Occipital lobe (tissue), 2 donors: ENCODE data around the gene SOX21. TPM values are rescaled to one million over a fixed set of nuclear protein-coding genes. Genes with fewer than 3 reads are reported as not detected.

Experiments
- DNase-seq: peaks from one replicate; lab custom pipeline; 2025; lab: John Stamatoyannopoulos, UW
- total RNA-seq: library from RNA; depleted of rRNA; stranded (reverse); fragments of >200 nt; gene quantifications from one replicate; pipeline ENCODE4 v1.2.3, GENCODE V29; 2014

The SOX21 gene
- total RNA-seq, 1 donor from 2014 or later: 4.2 TPM

DNA sequence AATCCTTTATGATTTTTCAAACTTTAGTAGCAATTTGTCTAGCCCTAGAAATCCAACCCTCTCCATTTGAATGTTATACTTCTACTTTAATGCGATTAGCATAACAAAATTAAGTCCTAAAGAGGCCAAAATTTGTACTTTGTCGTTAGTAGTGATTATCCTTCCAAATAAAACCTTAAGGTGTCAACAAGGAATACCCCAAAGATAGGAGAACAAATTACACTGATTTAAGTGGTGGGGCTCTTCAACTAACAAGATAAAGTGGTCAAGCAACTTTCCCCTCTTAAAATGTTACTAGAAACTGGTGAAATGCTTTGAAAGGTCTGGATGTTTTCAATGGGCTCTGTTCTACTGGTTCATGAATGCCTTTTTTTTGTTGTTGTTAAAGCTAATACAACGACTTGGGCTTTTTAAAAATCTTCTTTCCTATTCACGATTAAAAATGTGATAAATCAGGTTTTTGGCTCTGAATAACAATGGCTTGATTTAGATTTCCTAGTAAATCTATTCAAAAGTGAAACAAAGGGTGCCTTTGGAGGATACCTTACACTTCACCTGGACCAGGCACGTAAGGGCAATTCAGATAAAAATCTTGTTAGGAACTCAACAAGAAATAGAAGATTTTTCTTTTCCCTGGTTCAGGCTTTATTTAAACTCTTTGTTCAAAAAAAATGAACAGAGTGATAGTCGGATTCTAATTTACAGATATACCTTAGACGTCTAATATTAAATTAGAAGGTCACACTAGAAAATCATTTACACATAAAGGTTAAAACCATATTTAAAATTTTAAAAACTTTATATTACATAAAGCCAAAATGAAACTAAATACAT, 3.1 kb downstream of the SOX21 start:
- DNase-seq: no peak

DNA sequence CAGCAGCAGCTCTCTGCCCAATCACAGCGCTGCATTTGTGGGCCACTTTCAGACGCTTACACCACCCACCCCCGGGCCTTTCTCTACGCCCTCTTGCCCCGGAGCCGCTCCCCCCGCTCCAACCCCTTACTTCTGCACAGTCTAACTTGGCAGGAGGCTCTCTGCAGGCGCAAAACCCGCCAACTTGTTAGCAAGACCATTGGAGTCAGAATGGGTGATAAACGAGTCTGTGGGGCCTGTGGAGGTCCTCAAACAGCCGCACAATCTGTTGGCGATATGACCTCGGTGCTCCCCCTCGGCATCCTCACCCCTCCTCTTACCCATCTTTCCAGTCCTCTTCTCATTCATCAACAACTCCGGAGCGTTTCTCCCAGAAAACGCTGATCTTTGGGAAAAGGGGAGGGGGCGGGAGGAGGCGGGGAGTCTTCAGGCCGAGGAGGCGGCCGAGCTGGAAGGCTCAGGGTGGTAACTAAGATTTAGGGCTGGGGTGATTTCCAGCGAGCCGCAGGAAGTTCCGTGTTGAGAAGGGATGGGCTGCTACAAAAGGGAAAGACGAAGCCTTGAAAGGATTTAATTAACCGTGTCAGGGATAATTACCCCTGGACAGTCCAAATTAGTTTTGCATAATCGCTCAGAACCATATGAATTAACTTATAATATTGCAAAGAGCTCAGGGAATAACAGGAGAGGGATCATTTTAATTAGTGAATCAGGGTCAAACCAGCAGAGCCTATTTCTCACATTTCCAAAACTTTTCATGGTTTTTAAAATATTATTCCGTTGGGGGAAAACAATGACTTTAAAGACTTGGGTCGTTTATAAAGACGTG, 4.1 kb downstream of the SOX21 start:
- peak; percentile 13 for DNase-seq

DNA sequence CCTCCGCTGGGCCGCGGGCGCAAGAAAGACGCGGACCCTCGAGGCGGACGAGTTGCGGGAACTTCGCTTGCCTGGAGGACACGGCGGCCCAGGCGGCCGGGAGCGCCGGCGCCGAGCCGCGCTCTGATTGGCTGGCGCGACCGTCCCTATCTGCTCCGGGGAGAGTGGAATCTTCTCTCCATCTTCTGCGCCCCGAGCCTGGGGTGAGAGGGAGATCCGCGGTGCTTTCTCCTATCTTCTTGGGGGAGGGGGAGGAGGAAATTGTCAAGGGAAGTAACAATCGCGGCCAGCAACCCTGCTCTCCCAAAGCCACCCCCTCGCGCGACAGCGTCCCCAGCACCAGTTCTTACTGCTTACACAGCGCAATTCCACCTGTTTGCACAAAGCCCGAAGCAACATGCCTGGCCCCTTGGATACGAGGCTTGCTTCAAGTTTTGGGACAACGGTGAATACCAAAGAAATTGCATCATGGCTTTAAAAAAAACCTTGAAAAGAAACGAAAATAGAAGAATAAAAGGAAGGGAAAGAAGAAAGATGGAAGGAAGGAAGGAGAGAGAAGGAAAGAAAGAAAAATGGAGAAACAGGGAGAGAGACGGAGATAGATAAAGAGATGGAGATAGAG, 4.8 kb downstream of the SOX21 start:
- no peak for DNase-seq

DNA sequence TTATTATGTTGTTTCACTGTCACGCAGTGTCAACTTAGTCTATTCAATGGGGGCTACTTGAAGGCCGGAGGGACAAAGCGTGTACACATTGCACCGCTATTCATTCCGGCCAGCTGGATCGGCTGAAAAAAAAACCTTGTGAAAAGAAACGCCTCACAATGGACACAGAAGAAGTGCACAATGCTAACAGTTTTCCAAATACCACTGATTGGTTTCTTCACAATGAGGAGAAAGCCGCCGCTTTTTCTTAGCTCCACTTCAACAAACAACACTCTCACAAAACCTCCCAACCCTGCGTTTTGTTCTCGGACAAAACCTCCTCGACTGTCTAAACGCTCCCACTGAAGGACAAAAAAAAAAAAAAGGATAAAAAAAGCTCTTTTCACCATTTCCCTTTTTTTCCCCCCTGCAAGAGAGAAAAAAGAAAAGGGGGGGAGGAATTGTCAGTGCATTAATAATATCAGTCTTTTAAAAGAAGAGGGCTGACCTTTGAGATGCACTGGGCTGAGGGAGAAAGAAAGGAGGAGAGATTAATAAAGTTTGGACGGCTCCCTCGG, 5.4 kb downstream of the SOX21 start:
- DNase-seq: peak; percentile 23

DNA sequence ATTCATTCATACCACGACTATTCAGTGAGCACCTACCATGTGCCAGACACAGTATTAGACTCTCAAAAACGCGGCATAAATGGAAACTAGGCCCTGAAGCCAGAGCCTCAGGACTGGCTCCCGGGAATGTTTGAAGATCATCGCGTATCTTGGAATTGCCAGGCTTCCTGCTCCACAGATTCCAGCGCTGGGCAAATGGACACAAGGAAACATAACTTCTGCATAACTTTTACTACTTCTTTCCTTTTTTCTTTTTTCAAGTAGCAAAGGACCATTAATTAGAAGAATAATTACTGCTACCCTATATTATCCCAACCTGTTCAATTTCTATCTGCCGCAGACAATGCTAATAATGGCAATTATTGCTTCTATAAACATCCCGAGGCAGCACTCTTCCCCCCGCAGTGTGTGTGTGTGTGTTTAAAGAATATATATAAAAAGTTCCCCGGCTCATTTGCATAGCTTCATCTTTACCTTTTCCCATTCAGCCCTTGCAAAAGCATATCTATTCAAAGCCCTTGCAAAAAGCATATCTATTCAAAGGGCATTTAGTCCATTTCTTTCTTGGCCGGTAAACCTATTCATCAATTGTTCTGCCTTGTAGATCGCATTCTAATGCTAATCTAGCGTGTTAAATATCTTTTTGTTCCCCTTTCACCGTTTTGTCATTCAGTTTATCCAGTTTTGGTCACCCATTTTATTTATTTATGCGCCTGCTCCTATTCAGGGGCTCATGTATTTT, 6.1 kb downstream of the SOX21 start:
- DNase-seq: no peak

DNA sequence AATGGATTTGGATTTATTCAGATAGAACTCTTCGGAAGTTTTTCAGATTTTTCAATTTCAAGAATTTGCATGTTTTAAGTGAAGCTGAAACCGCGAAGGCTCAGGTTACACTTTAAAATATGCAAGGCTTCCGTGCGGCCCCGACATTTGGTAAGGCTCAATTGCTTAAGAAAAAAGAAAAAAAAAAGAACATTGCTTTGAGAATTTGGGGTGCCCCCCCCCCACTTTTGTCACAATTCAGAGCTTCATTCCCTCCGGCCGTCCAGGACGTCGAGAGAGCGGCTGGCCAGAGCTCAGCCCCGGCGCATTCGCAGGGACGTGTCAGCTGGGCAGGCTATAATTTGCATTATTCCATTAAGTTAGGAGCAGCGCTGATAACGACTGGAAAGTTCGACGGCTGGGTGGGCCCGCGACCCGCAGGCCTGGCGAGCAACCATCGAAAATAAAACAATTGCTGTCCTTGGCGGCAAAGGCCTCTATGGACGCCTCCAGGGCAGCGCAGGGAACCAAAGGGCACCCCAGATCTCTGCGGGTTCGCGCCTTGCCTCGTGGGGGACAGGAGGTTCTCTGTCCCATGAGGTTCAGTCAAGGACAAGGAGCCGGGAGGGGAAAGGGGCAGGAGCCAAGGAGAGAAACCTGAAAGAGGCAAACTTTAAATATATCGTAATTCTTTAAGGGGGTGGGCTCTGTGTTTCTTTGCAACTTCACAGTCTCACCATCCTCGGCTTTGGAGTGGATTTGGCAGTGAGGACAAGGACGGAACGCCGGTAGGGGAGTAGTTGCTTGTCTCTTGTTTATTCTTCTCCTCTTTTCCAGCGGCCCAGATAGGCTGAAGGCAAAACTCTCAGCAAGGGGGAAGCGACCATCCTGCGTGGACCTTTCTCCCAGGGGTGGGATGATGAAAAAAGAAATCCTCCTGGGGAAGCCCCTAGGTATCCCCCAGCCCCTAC, 7.0 kb downstream of the SOX21 start:
- no peak for DNase-seq

DNA sequence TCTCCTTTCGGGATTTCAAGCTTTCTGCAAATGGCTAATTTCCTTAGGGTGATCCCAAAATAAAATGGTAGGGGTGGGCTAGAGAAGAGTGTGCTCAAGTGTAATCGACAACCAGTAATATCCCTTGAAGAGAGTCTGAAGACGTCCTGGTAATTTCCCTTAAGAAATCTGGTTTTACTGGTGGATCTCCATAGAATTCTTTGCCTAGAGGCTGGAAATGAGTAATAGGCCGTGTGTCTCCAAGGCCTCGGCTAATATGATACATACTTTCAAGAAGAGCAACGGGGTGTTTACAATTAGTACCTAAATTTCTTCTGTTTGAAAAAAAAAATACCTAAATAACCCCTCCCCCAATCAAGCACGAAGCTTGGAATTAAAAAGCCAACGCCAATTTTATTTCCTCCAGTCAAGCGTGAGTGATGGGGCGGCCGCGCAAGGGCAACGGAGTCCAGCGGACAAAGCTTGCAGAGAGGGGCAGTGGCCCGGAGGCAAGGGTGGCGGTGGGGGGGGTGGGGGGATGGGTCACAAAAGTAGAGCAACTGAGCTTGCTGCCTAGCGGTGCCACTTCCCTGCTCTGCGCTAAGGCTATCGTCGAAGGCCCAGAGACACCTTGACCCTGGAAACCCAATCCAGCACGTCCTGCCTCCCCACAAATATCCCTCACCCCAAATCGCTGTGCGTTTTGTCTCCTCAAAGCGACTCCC, 7.8 kb downstream of the SOX21 start:
- DNase-seq: no peak

DNA sequence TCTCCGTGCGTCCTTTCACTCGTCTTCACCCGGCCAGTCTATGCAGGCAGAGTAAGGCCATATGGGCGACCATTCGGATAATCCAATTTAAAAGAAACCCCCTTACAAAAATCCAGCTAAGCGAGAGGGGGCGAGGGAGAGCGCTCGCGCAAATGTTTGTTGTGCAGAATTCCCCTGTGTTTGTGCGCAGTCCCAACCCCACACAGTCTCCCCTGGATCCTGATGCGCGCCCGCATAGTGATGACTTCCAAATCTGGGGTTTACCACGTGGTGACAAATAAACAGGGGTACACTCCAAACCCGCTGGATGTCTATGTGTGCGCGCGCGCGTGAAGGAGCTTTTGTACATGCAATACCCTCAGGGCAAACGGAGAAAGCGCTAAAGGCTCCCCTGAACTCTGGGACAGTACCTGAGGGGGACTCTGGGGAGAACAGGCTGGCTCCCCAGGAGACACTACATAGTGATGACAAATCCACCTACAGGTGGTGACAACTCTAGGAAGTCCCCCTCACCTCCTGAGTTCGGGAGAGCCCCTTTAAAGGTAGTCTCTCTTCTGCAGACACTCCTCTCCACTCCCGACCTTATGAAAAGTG, 8.5 kb downstream of the SOX21 start:
- no peak for DNase-seq

DNA sequence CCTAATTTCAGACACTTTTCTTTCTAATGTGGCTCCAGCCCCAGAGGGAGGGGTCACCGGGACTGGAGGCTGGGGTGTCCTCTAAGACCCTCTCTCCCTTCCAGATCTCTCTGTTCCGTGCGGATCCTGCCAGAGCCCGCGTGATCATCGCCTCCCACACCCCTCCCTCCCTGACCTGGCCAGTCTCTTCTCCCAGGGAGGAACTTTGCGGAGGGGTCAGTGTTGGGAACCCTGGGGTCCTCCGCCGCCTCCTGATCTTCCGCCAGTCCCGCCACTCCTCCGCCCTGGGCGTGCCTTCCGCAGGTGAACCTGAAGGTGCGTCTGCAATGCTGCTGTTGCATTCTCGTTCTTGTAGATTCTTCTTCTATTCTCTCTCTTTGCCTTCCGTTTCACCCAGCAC, 9.1 kb downstream of the SOX21 start:
- DNase-seq: no peak

DNA sequence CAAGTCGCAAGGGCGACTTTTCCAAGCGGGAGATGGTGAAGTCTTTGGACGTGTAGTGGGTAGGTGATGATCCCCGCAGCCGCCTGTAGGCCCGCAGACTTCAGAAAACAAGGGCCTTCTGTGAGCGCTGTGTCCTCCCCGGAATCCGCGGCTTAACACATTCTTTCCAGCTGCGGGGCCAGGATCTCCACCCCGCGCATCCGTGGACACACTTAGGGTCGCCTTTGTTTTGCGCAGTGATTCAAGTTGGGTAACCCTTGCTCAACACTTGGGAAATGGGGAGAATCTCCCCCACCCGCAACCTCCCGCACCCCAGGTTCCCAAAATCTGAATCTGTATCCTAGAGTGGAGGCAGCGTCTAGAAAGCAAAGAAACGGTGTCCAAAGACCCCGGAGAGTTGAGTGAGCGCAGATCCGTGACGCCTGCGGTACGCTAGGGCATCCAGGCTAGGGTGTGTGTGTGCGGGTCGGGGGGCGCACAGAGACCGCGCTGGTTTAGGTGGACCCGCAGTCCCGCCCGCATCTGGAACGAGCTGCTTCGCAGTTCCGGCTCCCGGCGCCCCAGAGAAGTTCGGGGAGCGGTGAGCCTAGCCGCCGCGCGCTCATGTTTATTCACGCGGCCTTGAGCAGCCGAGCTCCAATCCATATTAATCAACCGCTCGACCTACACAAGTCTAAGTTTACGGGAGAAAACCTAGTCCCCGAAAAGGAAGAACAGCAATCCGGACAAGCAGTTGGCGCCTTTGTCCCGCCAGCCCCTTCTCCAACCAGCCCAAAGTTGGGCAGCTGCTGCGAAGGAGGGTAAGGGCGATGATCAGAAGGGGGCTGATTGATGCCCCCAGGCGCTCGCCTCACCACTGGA, 9.9 kb downstream of the SOX21 start:
- no peak for DNase-seq

DNA sequence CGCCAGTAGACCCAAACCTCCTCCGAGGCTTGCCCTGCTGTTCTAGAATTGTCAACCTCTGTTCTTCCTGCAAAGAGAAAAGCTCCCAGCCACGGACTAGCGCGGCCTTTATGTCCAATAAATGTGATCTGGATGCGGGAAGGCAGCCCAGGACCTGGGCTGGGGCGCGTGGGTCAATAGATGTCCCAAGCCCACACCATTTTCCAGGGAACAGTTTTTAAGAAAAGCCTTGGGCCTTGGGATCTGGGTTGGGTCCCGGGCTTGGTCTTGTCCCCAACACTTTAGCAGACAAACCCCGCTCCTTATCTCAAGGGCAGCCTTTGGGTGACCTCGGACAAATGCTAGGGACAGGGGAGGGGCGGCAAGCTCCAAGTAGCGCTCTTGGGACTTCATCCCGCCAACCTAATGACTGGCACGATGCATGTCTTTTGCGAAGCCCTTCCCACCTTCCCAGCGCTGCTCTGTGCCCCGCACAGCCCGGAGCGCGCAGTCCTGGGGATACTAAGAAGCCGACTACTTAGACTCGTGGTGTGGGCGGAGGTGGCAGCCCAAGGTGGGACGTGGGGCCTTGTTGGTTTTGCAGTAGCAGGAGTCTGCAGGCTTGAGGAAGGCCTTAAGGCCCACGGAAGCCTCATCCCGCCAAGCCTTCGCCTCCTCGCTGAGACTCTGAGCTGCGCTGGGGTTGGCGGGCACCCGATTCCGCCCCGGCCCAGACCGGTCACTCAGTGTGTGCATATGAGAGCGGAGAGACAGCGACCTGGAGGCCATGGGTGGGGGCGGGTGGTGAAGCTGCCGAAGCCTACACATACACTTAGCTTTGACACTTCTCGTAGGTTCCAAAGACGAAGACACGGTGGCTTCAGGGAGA, 10.8 kb downstream of the SOX21 start:
- DNase-seq: no peak

DNA sequence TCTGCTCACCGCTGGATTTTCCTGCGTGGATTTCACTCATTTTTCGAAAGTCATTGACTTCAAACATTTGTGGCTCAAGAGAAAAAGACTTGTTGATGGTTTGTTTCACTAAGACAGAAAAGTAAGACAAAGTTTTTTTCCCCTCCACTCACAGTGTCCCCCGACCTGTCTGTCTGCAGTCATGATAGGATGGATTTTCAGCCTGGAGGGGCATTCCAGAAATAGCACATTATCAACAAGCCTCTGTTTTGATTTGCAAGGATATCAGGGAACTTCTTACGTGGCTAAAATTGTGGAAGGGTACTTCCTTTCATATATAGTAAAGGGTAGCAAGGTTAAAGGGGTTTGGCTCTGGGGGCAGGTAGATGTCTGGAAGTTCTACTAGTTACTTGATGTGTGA, 11.8 kb downstream of the SOX21 start:
- no peak for DNase-seq

DNA sequence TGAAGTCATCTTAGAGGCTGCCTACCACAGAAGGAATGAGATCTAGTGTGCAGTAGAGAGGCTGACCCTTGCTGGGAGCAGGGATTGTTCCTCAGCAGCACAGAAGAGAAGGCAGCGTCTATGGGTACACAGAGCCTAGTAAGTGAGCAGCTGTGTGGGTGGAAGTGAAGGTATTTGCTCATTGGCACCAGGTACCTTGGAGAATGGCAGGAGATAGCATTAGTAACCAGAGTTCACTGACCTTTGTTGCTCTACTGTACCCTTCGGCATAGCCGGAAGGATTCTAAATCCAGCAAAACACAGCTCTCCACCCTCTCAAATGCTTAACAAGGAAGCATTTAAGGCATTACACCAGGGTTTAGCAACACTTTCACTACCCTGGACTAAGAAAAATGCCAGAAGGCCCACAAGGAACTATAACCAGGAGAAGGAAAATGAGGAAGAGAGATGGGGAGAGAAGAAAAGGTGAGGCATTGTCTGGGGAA, 12.3 kb downstream of the SOX21 start:
- no peak for DNase-seq

DNA sequence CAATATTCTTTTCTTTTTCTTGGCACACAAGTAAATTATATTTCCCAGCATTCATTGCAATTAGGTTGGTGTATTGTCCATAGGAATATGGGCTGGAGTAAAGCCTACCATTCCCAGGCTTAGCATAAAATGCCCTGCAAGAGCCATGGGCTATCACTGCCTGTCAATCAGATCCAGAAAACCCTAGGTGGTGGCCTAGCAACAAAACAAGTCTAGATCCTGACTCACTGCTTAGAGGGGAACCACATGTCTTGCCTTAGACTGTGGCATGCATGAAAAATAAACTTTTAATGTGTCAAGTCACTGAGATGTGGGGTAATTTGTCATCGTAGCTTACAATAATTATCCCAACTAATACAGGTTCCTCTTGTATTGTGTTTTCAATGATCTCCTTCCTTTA, 16.2 kb downstream of the SOX21 start:
- DNase-seq: no peak

DNA sequence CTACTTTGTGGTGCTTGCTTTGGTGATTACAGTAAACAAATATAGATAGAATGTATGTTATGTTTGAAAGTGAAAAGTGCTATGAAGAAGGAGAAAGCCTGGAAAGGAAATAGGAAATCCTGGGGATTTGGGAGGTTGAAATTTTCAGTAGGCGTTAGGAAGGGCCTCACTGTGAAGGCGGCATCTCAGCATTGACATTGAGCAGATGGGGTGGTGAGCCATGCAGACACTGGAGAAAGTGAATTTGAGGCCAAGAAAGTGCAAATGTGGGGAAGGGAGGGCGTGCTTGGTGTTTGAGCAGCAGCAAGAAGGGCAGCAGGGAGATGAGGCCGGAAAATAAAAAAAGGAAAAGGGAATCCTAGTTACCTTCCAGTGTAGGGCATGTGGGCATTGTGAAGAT, 20.3 kb downstream of the SOX21 start:
- no peak for DNase-seq

DNA sequence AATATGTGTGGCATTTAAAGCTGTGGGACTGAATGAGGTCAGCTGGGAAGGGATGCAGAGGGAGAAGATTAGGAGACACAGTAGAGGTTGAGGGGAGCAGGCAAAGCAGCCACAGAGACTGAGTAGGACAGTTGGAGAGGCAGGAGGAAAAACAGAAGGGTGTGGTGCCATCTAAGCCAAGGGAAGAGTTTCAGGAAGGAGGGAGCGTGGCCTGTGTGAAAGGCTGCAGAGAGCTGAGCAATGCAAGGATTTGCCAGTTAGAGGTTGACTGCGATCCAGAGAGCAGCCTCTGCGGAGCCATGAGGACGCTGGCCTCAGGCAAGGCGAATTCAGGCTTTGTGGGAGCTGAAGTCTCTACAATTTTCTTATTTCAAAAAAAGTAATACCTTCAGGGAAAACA, 28.9 kb downstream of the SOX21 start:
- DNase-seq: no peak

DNA sequence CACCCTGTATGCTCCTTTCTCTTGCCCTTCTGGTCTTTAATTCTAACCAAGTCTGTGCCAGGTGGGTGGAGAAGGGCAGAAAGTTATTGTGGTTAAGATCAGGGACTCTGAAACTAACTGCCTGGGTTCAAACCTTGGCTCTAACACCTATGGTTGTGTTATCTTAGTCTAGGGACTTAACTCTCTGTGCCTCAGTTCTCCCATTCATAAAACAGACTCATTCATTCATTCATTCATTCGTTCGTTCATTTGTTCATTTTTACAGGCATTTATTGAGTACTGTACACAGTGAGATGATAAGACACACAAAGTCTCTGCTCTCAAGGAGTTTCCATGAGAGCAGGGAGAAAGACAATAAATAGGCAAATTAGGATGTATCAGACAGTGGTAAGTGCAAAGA, 30.1 kb downstream of the SOX21 start:
- DNase-seq: no peak
